ENCODE measurements around the gene MEIS3.

The MEIS3 gene

DNA sequence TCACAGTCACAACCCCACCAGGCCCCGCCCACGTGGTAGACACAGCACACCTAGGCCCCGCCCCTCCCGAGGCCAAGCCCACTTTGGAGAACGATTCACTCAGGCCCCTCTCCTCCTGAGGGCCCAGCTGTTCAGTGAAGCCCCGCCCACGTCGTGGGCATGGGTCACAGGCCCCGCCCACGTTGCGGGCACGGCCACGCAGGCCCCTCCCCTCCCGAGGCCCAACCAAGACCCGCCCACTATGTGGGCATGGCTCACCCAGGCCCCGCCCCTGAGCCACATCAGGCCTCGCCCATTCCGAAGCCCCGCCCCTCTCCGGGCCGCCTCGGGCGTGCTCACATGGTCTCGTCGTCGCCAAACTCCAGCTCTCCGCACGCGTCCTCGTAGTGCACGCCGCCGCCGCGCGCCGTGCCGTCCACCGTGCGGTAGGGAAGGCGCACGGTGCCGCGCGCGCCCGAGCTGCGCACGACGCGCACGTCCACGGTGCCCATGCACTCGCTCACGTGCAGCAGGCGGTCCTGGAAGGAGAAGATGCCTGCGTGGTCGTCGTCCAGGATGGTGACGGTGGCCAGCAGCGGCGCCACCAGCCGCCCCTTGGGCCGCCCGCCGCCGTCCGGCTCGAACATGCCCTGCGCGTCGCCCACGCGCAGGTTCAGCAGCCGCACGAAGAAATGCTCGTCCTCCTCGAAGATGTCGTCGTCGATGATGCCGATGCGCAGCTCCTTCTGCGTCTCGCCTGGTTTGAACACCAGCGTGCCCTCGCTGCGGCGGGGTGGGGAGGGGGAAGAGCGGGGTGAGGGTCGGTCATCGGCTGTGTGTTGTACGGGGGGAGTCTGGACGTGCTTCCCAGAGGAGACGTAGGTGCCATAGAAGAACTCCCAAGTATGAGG is 28.4 kb upstream of the MEIS3 start:
- no peak overlapping the region for H2AFZ ChIP-seq (ENCODE audit: low read length, unreplicated experiment)

DNA sequence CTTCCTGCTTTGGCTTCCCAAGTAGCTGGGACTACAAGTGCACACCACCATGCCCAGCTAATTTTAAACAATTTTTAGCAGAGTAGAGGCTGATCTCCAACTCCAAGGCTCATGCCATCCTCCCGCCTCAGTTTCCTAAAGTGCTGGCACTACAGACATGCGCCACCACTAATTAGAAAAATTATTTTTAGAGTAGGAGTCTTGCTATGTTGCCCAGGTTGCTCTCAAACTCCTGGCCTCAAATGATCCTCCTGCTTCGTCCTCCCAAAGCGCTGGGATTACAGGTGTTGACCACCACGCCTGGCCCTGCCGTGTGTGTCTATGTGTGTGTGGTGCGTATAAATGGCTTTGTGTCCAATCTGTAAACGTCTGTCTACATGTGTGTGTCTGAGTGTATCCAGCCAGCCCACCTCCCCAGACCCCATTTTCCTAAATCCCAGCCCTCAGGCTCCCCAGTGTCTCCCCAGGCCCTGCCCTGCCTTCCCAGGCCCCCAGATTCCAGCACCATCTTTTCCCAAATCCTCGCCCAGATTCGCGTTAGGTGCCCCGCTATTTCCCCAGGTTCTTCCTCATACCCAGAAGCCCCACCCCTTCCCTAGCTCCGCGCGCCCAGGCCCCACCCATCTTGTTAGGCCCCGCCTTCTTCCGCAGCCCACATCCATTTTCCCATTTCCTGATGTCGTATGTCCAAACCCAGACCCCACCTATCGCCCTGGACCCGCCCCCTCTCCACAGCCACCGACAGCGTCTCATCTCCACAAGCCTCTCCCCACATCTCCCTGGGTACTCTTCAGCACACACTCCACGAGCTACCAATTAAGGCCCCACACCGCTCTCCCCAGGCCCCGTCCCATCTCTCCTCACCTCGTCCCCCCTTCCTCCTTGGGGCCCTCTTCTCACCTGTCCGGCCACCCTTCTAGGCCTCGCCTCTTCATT is 27.5 kb upstream of the MEIS3 start:
- Histone ChIP-seq H3K4me3 (ENCODE audit: low read depth, low read length) (peak overlapping the region; percentile 44), H3K27me3 (ENCODE audit: insufficient read depth, low read length) (peaks cover 77% of the 10 kb centered on the region), H3K4me1 (ENCODE audit: control insufficient read depth, insufficient read depth, low read length, unreplicated experiment) (no peaks in the 10 kb centered on the region), H3K79me2 (ENCODE audit: control insufficient read depth, insufficient read depth, low read length, unreplicated experiment) (no peaks in the 10 kb centered on the region), H2AFZ (ENCODE audit: low read length, unreplicated experiment) (no peak overlapping the region), H3K27ac (ENCODE audit: low read depth, low read length) (no peak overlapping the region), H3K36me3 (ENCODE audit: insufficient read depth, low read length) (no peaks in the 10 kb centered on the region)

More for the DNA sequence above, 28.4 kb upstream of the MEIS3 start:
- Histone ChIP-seq H3K4me1 (ENCODE audit: control insufficient read depth, insufficient read depth, low read length, unreplicated experiment) (no peaks in the 10 kb centered on the region), H3K36me3 (ENCODE audit: insufficient read depth, low read length) (no peaks in the 10 kb centered on the region), H3K4me3 (ENCODE audit: low read depth, low read length) (peak overlapping the region; percentile 44), H3K27me3 (ENCODE audit: insufficient read depth, low read length) (peaks cover 75% of the 10 kb centered on the region), H3K79me2 (ENCODE audit: control insufficient read depth, insufficient read depth, low read length, unreplicated experiment) (no peaks in the 10 kb centered on the region), H3K27ac (ENCODE audit: low read depth, low read length) (no peak overlapping the region)

DNA sequence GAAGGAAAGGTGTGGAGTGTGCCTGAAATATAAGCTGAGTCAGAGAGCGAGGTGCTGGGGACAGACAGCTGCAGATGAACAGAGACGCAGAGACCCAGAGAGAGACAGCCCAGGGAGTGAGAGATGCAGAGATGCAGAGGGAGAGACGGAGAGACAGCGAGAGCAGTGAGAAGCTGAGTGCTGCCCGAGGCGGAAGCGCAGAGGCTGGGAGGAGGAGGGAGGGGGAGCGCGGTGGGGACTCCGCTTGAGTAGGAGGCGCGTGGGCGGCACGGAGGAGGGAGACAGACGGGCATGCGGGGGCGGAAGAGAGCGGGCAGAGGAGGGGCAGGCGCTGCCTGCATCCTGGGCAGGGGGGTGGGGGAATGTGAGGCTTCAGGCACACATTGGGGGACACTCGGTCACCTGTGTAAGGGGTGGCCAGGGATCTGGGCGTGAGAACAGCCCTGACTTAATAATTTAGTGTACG is 26.6 kb upstream of the MEIS3 start:
- no peak overlapping the region for H2AFZ ChIP-seq (ENCODE audit: low read length, unreplicated experiment)
- no peaks in the 10 kb centered on the region for H3K79me2 ChIP-seq (ENCODE audit: control insufficient read depth, insufficient read depth, low read length, unreplicated experiment)
- no peak overlapping the region for H3K27ac ChIP-seq (ENCODE audit: low read depth, low read length)
- no peaks in the 10 kb centered on the region for H3K4me1 ChIP-seq (ENCODE audit: control insufficient read depth, insufficient read depth, low read length, unreplicated experiment)
- no peaks in the 10 kb centered on the region for H3K36me3 ChIP-seq (ENCODE audit: insufficient read depth, low read length)
- H3K27me3 ChIP-seq (ENCODE audit: insufficient read depth, low read length), result peaks cover 74% of the 10 kb centered on the region
- H3K4me3 ChIP-seq (ENCODE audit: low read depth, low read length), result no peak overlapping the region

DNA sequence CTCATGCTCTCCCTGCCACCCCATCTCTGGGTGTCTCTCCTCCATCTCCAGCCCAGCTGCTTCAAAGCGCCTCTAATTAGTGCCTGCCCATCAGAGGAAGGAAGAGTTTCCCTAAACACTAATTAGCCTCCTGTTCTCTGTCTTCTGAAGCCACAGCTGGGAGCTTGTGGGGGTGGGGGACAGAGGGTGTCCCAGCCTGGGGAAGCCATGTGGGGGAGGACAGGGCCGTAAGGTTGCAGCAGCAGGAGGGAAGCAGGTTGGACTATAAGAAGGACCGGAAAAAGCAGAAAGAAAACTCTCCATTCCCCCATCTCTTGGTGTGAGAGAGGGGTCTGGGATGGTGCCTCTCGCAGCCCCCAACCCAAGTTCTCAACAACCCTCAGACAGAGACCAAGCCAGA is 26.2 kb upstream of the MEIS3 start:
- H3K36me3 ChIP-seq (ENCODE audit: insufficient read depth, low read length), result no peaks in the 10 kb centered on the region
- no peak overlapping the region for H3K4me3 ChIP-seq (ENCODE audit: low read depth, low read length)
- no peak overlapping the region for H3K27ac ChIP-seq (ENCODE audit: low read depth, low read length)
- no peaks in the 10 kb centered on the region for H3K4me1 ChIP-seq (ENCODE audit: control insufficient read depth, insufficient read depth, low read length, unreplicated experiment)
- H3K27me3 ChIP-seq (ENCODE audit: insufficient read depth, low read length), result peaks cover 74% of the 10 kb centered on the region
- H2AFZ ChIP-seq (ENCODE audit: low read length, unreplicated experiment), result no peak overlapping the region
- no peaks in the 10 kb centered on the region for H3K79me2 ChIP-seq (ENCODE audit: control insufficient read depth, insufficient read depth, low read length, unreplicated experiment)

DNA sequence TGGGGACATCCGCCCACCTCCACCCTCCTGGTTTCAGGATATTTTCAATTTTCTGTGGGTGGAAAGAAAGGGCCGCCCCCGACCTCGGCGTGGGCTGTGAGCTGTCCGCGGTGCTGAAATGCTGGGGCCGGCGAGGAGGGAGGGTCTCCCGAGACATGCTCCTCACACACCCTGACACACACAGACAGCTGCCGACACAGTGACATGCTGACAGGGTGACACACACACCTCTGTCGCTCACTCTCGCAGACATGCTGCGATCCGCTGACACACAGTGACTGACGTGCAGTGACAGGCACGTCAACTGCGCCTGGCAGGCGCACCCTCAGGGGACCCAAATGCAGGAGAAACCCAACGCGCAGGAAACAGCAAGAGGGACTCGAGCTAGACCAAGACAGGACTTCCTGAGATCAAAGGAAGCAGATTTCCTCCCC is 25.1 kb upstream of the MEIS3 start:
- Histone ChIP-seq H3K27me3 (ENCODE audit: insufficient read depth, low read length) (peaks cover 67% of the 10 kb centered on the region), H3K4me3 (ENCODE audit: low read depth, low read length) (no peak overlapping the region), H3K79me2 (ENCODE audit: control insufficient read depth, insufficient read depth, low read length, unreplicated experiment) (no peaks in the 10 kb centered on the region), H3K36me3 (ENCODE audit: insufficient read depth, low read length) (no peaks in the 10 kb centered on the region), H2AFZ (ENCODE audit: low read length, unreplicated experiment) (no peak overlapping the region), H3K4me1 (ENCODE audit: control insufficient read depth, insufficient read depth, low read length, unreplicated experiment) (no peaks in the 10 kb centered on the region), H3K27ac (ENCODE audit: low read depth, low read length) (no peak overlapping the region)

DNA sequence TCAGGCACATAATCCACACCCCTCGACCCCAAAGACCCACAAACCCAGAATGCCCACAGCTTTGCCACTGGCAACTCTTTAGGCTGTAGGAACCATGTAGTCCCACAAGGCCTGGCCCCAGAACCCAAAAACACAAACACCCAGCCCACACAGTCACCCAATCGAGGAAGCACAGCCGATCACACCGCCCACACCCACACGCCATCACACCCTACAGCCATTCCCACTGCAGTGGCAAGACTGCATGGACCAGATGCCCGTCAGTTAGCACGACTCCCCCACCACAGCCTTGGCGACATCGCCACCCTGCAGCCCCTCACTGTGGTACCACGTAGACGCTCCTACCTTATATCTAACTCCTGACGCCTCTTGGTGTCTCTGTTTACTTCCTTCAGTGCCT is 24.0 kb upstream of the MEIS3 start:
- Histone ChIP-seq H3K4me1 (ENCODE audit: control insufficient read depth, insufficient read depth, low read length, unreplicated experiment) (no peaks in the 10 kb centered on the region), H3K27ac (ENCODE audit: low read depth, low read length) (no peak overlapping the region), H2AFZ (ENCODE audit: low read length, unreplicated experiment) (no peak overlapping the region), H3K27me3 (ENCODE audit: insufficient read depth, low read length) (peaks cover 56% of the 10 kb centered on the region), H3K36me3 (ENCODE audit: insufficient read depth, low read length) (no peaks in the 10 kb centered on the region), H3K4me3 (ENCODE audit: low read depth, low read length) (no peak overlapping the region), H3K79me2 (ENCODE audit: control insufficient read depth, insufficient read depth, low read length, unreplicated experiment) (no peaks in the 10 kb centered on the region)

DNA sequence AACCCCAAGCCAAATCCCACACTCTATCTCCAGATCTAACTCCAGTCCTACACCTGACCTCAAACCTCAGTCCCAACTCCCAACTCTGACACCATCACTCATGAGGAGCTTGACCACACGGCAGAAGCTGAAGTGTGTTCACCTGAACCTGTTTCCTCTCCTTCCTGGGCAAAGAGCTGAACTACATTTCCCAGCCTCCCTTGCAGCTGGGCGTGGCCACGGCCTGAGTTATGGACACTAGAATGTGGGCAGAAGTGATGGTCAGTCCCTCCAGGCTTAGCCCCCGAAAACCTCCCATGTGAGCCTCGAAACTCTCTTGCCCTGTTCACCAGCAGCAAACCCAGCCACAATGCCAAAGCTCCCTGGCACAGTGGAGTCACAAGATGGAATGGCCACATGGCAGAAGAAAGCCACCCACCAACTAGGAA is 19.5 kb upstream of the MEIS3 start:
- H3K4me1 ChIP-seq (ENCODE audit: control insufficient read depth, insufficient read depth, low read length, unreplicated experiment), result no peaks in the 10 kb centered on the region
- no peak overlapping the region for H3K27ac ChIP-seq (ENCODE audit: low read depth, low read length)
- no peaks in the 10 kb centered on the region for H3K79me2 ChIP-seq (ENCODE audit: control insufficient read depth, insufficient read depth, low read length, unreplicated experiment)
- no peak overlapping the region for H2AFZ ChIP-seq (ENCODE audit: low read length, unreplicated experiment)
- H3K4me3 ChIP-seq (ENCODE audit: low read depth, low read length), result no peak overlapping the region
- peaks cover 14% of the 10 kb centered on the region for H3K27me3 ChIP-seq (ENCODE audit: insufficient read depth, low read length)
- no peaks in the 10 kb centered on the region for H3K36me3 ChIP-seq (ENCODE audit: insufficient read depth, low read length)

DNA sequence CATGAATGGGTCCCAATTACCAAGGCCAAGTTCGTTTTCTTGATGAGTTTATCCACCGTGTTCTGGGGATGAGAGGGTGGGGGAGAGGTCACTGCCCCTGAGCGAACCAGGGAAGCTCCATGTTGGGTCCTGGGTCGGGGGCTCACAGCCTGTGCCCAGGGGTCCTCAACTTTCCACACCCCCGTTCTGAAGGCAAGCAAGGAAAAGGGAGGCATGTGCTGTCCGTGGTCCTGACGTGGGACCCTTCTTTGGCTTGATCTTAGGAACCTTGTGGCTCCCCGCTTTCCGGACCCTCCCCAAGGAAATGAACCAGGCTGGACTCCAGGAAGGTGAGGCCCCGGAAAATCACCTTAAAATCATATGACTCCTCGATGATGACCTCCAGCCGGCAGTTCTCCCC is 18.2 kb upstream of the MEIS3 start:
- peaks cover 4% of the 10 kb centered on the region; the same call in 1 of the 2 replicates for H3K27me3 ChIP-seq (ENCODE audit: insufficient read depth, low read length)
- no peaks in the 10 kb centered on the region for H3K4me1 ChIP-seq (ENCODE audit: control insufficient read depth, insufficient read depth, low read length, unreplicated experiment)
- no peak overlapping the region for H3K4me3 ChIP-seq (ENCODE audit: low read depth, low read length)
- no peak overlapping the region for H2AFZ ChIP-seq (ENCODE audit: low read length, unreplicated experiment)
- H3K36me3 ChIP-seq (ENCODE audit: insufficient read depth, low read length), result no peaks in the 10 kb centered on the region
- no peaks in the 10 kb centered on the region for H3K79me2 ChIP-seq (ENCODE audit: control insufficient read depth, insufficient read depth, low read length, unreplicated experiment)
- no peak overlapping the region for H3K27ac ChIP-seq (ENCODE audit: low read depth, low read length)

DNA sequence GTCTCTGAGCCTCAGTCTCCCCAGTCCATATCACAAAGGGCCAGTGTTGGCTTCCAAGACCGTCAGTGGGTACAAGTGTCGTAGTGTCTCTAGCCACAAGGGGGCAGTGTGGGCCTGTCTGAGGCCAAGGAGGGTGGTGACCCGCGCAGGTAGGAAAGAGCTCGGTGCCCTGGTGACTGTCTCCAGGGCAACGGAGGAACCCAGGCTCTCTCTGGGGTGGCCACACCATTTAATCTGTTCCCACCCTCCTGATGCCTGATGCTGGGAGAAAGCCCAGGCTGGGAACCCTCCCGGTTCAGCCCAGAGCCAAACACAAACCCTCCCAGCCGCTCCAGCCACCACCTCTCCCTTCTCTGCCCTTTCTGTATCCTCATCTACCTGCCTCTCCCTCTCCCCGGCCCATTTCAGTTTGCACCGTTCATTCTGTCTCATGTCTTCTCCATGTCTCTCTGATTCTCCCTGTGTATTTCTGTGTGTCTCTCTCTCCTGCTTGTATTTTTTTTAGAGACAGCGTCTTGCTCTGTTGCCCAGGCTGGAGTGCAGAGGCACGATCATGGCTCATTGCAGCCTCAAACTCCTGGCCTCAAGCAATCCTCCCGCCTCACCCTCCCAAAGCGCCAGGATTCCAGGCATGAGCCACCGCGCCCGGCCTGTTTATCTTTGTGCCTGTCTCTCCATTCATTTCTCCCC is 17.5 kb upstream of the MEIS3 start:
- Histone ChIP-seq H2AFZ (ENCODE audit: low read length, unreplicated experiment) (no peak overlapping the region), H3K27ac (ENCODE audit: low read depth, low read length) (no peak overlapping the region), H3K4me3 (ENCODE audit: low read depth, low read length) (no peak overlapping the region), H3K27me3 (ENCODE audit: insufficient read depth, low read length) (no peaks in the 10 kb centered on the region), H3K79me2 (ENCODE audit: control insufficient read depth, insufficient read depth, low read length, unreplicated experiment) (no peaks in the 10 kb centered on the region), H3K36me3 (ENCODE audit: insufficient read depth, low read length) (no peaks in the 10 kb centered on the region), H3K4me1 (ENCODE audit: control insufficient read depth, insufficient read depth, low read length, unreplicated experiment) (no peaks in the 10 kb centered on the region)

DNA sequence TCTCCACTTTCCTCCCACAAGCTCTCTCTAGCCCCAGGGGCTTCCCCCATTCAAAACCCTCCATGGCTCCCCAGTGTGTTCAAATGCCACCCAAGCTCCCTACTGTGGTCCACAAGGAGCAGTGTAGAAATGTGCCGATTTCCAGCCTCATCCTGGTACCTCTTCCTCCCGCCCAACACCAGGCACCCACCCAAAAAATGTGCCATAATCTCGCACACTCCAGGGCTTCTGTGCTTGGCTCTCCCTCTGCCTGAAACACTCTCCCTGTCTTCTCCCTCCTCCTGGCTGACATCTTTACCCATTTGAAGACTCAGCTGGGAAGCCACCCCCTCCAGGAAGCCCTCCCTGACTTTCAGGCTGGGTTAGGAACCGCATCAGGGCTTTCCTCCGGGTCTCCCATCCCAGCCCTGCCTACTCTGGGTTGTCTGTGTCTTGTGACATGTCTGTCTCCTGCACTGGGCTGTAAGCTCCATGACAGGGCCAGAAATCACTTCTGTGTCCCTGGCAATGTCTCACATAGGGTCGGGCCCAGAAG is 16.6 kb upstream of the MEIS3 start:
- H3K4me1 ChIP-seq (ENCODE audit: control insufficient read depth, insufficient read depth, low read length, unreplicated experiment), result no peaks in the 10 kb centered on the region
- H3K27me3 ChIP-seq (ENCODE audit: insufficient read depth, low read length), result no peaks in the 10 kb centered on the region
- H2AFZ ChIP-seq (ENCODE audit: low read length, unreplicated experiment), result no peak overlapping the region

More for the DNA sequence above, 16.6 kb upstream of the MEIS3 start:
- H3K79me2 ChIP-seq (ENCODE audit: control insufficient read depth, insufficient read depth, low read length, unreplicated experiment), result no peaks in the 10 kb centered on the region
- H3K4me3 ChIP-seq (ENCODE audit: low read depth, low read length), result no peak overlapping the region
- no peaks in the 10 kb centered on the region for H3K36me3 ChIP-seq (ENCODE audit: insufficient read depth, low read length)
- no peak overlapping the region for H3K27ac ChIP-seq (ENCODE audit: low read depth, low read length)
